K562 (cell line): ENCODE results near the gene FKBP7. TPM values are rescaled to one million over a fixed set of nuclear protein-coding genes. Genes with fewer than 3 reads are reported as not detected.

Experiments
- ATF3 ChIP-seq, 2 experiments: fragments of 450-650 bp in 1 of 2; sonication (generic) in 1 of 2; formaldehyde crosslinking in 1 of 2; IDR thresholded peaks in 1 of 2; conservative IDR thresholded peaks in 1 of 2; 2 replicates each; pipeline versions ENCODE4 v1.6.1 to v1.8.1; 2016 to 2023; ENCODE audit warnings: mild to moderate bottlenecking in 2 of 2, moderate library complexity in 2 of 2, inconsistent platforms in 1 of 2, missing genetic modification reagents in 1 of 2
- BRCA1 ChIP-seq, 2 experiments: fragments of 450-650 bp in 1 of 2; sonication (generic) in 1 of 2; formaldehyde crosslinking in 1 of 2; IDR thresholded peaks; 2 replicates each; pipeline versions ENCODE4 v1.5.0 to v1.6.1; 2017 to 2020; ENCODE audit warnings: mild to moderate bottlenecking in 1 of 2, missing genetic modification reagents in 1 of 2
- GABPB1 ChIP-seq: sonication (generic); formaldehyde crosslinking; IDR thresholded peaks from 2 replicates; pipeline ENCODE4 v1.8.0; 2022; ENCODE audit warnings: mild to moderate bottlenecking, missing genetic modification reagents
- GTF2E2 ChIP-seq: fragments of 200-800 bp; sonication (Bioruptor generic); IDR thresholded peaks from 2 replicates; pipeline ENCODE4 v1.6.1; 2016; ENCODE audit warnings: missing genetic modification characterization, missing compliant biosample characterization
- HOXB6 ChIP-seq: fragments of 250-450 bp; sonication (Bioruptor Pico); IDR thresholded peaks from 2 replicates; pipeline ENCODE4 v1.5.1; 2022; ENCODE audit warnings: mild to moderate bottlenecking, borderline replicate concordance
- KAT7 ChIP-seq: sonication (generic); formaldehyde crosslinking; IDR thresholded peaks from 2 replicates; pipeline ENCODE4 v1.8.0; 2022; ENCODE audit warnings: missing genetic modification reagents, mild to moderate bottlenecking, borderline replicate concordance
- KDM5B ChIP-seq: fragments of 200-600 bp; sonication (generic); IDR thresholded peaks from 2 replicates; pipeline ENCODE4 v1.6.1; 2012; ENCODE audit warnings: low read depth, mild to moderate bottlenecking, moderate library complexity, low read length, control low read depth, inconsistent platforms; ENCODE audit not compliant: insufficient replicate concordance
- KHSRP ChIP-seq: fragments of 450-650 bp; IDR thresholded peaks from 2 replicates; pipeline ENCODE4 v1.6.1; 2017
- NELFE ChIP-seq: IDR thresholded peaks from 2 replicates; pipeline ENCODE4 v1.6.1; 2011; ENCODE audit warnings: mild to moderate bottlenecking; ENCODE audit not compliant: insufficient read depth, insufficient read length
- SMARCA5 ChIP-seq: fragments of 450-650 bp; IDR thresholded peaks from 2 replicates; pipeline ENCODE4 v1.6.1; 2016
- YBX1 ChIP-seq: fragments of 450-650 bp; IDR thresholded peaks from 2 replicates; pipeline ENCODE4 v1.7.1; 2016; ENCODE audit warnings: mild to moderate bottlenecking
- ZNF197 ChIP-seq: fragments of 200-800 bp; sonication (Bioruptor generic); IDR thresholded peaks from 2 replicates; pipeline ENCODE4 v1.6.1; 2016; ENCODE audit warnings: low read depth, missing genetic modification characterization, missing compliant biosample characterization
- ZNF75A ChIP-seq: fragments of 450-650 bp; formaldehyde crosslinking; IDR thresholded peaks from 2 replicates; pipeline ENCODE4 v1.4.0; 2020; ENCODE audit warnings: mild to moderate bottlenecking
- ZNF778 ChIP-seq: fragments of 450-650 bp; formaldehyde crosslinking; IDR thresholded peaks from 2 replicates; pipeline ENCODE4 v1.4.0; 2020; ENCODE audit warnings: mild to moderate bottlenecking, moderate library complexity
- polyA plus RNA-seq, 8 experiments: library from polyadenylated mRNA; depleted of rRNA in 4 of 8; stranded (reverse) in 5 of 8; unstranded in 3 of 8; fragments of >200 nt; fragmentation: Nextera tagmentation in 2 of 8; fragmentation: Illumina TruSeq in 1 of 8; extraction: Ambion mirVana in 2 of 8; extraction: Trizol in 1 of 8; gene quantifications; 2 replicates each; pipeline versions ENCODE4 v1.2.1 to v1.2.3, GENCODE V29; 2011 to 2014; ENCODE audit warnings: inconsistent platforms in 1 of 8, missing spikeins in 1 of 8
- total RNA-seq, 7 experiments: library from RNA; depleted of rRNA in 6 of 7; stranded (reverse); fragments of >200 nt in 6 of 7; fragmentation: Illumina TruSeq in 2 of 7; extraction: Trizol in 2 of 7; gene quantifications; 2 replicates each; pipeline versions ENCODE4 v1.2.1 to v1.2.3, GENCODE V29; 2011 to 2021; ENCODE audit warnings: low replicate concordance in 1 of 7
- TF ChIP-seq, protein P1 (sequence below): fragments of 450-650 bp; IDR thresholded peaks from 2 replicates; pipeline ENCODE4 v1.6.1; 2017; ENCODE audit warnings: antibody characterized with exemption, mild to moderate bottlenecking
- TF ChIP-seq, protein P2 (sequence below): sonication (generic); formaldehyde crosslinking; IDR thresholded peaks from 2 replicates; pipeline ENCODE4 v1.9.0; 2022; ENCODE audit warnings: mild to moderate bottlenecking, missing genetic modification reagents

Gene FKBP7
- total and polyA plus RNA-seq, 9 of the 15 experiments (the other 6 are each of a cell fraction or from before 2014, with no cell fraction given), result 6.1 to 23.2 (median 19.0) TPM

DNA sequence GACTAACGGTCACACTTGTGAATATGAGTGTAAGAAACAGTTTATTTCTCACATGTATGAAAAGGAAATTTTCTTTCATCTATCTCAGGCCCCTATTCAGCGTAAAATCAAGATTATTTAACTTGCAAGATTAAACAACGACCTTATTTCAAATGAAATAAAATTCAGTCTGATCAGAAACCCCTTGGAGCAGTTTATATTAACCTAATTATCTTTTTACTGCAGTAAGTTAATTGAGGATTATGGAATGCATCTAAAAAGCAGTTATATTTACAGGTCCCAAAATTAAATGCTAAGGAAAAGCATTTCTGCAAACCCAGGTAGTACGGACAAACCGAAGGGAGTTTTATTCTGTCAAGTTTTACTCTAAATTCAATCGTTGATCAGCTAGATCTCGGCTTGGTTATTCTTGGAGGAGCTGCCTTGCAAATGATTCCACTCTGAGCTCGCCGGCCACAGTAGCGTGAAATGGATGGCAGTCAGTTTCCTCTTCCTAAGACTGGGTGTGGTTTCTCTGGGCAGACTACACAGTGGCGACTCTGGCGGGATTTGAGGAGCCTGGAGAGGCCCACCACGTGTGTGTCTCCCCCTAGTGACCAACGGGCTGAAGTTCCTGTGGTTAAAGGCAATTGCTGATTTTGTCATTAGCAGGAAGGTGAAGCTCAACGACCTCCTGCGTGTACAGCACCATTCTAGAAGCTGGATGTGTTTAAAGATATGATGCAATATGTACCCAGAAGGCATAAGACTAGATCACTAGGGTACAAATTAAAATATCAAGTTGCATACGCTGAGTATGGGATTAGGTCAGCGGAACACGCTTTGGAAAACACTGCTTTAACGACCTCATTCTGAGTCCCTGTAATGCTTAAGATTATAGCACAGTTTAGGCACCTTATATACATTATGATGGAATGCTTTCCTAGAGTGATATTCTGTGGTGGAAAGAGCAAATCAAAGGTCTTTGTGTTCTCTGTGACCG is 63.8 kb downstream of the FKBP7 start (continued):
- TF ChIP-seq YBX1, result no peak
- TF ChIP-seq ZNF778, result no peak
- 0 out of 2 replicates have a peak, but pooled peaks have one; percentile 3 for TF ChIP-seq KAT7 (CRISPR knock-in tag)
- TF ChIP-seq KHSRP, result no peak
- peak; percentile 89 for TF ChIP-seq KDM5B
- 0 out of 2 replicates have a peak, but pooled peaks have one; percentile 71 for TF ChIP-seq ZNF197
- TF ChIP-seq ZNF75A (CRISPR knock-in tag), result no peak
- TF ChIP-seq SMARCA5, result no peak
- peak; percentile 98 for TF ChIP-seq ATF3 (IDR thresholded peaks at IDR 0.05)
- no peak for TF ChIP-seq ATF3 (CRISPR knock-in tag; conservative IDR thresholded peaks at IDR 0.05)
- TF ChIP-seq NELFE, result no peak
- TF ChIP-seq, protein P1, sequence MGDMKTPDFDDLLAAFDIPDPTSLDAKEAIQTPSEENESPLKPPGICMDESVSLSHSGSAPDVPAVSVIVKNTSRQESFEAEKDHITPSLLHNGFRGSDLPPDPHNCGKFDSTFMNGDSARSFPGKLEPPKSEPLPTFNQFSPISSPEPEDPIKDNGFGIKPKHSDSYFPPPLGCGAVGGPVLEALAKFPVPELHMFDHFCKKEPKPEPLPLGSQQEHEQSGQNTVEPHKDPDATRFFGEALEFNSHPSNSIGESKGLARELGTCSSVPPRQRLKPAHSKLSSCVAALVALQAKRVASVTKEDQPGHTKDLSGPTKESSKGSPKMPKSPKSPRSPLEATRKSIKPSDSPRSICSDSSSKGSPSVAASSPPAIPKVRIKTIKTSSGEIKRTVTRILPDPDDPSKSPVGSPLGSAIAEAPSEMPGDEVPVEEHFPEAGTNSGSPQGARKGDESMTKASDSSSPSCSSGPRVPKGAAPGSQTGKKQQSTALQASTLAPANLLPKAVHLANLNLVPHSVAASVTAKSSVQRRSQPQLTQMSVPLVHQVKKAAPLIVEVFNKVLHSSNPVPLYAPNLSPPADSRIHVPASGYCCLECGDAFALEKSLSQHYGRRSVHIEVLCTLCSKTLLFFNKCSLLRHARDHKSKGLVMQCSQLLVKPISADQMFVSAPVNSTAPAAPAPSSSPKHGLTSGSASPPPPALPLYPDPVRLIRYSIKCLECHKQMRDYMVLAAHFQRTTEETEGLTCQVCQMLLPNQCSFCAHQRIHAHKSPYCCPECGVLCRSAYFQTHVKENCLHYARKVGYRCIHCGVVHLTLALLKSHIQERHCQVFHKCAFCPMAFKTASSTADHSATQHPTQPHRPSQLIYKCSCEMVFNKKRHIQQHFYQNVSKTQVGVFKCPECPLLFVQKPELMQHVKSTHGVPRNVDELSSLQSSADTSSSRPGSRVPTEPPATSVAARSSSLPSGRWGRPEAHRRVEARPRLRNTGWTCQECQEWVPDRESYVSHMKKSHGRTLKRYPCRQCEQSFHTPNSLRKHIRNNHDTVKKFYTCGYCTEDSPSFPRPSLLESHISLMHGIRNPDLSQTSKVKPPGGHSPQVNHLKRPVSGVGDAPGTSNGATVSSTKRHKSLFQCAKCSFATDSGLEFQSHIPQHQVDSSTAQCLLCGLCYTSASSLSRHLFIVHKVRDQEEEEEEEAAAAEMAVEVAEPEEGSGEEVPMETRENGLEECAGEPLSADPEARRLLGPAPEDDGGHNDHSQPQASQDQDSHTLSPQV, result peak; percentile 62
- TF ChIP-seq GTF2E2, result peak; percentile 72
- TF ChIP-seq, protein P2, sequence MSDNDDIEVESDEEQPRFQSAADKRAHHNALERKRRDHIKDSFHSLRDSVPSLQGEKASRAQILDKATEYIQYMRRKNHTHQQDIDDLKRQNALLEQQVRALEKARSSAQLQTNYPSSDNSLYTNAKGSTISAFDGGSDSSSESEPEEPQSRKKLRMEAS (CRISPR knock-in tag), result peak; percentile 94
- TF ChIP-seq HOXB6 (CRISPR knock-in tag), result no peak
- TF ChIP-seq GABPB1 (CRISPR knock-in tag), result peak; percentile 74; the same call in 1 of the 2 replicates
- TF ChIP-seq BRCA1 (IDR thresholded peaks at IDR 0.05), result no peak
- no peak for TF ChIP-seq BRCA1 (CRISPR knock-in tag; IDR thresholded peaks at IDR 0.05)
- TF ChIP-seq, all 486 proteins: peak for 189
